ENCODE measurements around the gene C2CD4D.
A peak's percentile ranks its signal among the peaks of the same experiment; 100 is the strongest.

Gene C2CD4D

DNA sequence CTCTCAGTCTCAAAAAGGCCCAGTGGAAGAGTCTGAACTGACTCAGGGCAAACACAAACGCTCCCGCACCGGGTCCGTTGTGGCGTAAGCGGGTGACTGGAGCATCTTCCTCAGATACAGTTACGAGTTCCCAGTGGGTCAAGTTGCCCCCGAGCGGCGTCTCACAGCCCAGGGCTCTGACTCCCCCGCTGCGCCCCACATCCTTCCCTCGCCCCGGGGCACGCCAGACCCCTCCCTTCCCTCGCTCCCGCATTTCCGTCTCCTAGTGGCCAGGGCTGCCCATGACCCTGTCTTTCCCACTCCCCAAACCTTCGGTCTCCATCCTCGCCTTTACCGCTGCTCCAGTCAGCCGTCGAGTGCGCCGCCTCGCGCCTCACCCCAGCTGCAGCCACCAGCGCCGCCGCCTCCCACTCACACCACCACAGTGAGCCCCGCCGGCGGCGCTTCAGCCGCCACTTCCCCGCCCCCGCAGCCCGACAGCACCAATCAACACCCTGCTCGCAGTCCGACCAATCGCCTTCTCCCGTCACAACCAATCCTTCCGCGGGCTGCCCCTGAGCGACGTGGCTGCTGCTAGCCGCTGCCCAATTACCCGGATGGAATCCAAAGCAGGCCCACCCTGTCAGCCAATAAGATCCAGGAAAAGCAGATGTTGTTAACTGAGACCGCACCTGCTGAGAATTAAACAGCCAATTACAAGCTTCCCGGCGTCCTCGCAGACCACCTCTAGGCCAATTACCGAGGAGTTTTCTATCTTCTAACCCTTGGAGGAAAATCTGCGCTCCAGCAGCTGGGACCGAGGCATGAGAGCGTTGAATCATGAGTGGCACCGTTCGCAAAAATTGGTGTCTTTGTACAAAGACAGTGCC, 49.3 kb downstream of the C2CD4D start, which contains the start of gene TDRKH:
Gene TDRKH, minus strand, starts transcription at position 430 of the 869 bp plus-strand sequence. CDS start 7,478 bp downstream, outside the sequence.
- DNase-seq: peak; percentile 74 to 99 (median 97)

Data from hypothalamus (tissue), 51 donors.